Effector memory CD4-positive, alpha-beta T cell (primary cell): Measurements from ENCODE around the gene DNAJA1.
"Not testable (repeated sequence)": the region's sequence is repeated elsewhere in the genome, so short reads cannot be mapped to it uniquely, and the experiment has no call there.

Experiments used
- DNase-seq, 3 donors: peaks; one replicate each; pipeline ENCODE4 v3.0.0-alpha.2; 2020
- H3K27ac ChIP-seq: 2 replicates; pipeline ENCODE4 v1.7.0; 2013; ENCODE audit warnings: mild to moderate bottlenecking, low read length, moderate library complexity; ENCODE audit not compliant: insufficient read depth, poor library complexity, severe bottlenecking
- H3K27me3 ChIP-seq: replicated peaks from 2 replicates; pipeline ENCODE4 v1.7.0; 2013; ENCODE audit warnings: mild to moderate bottlenecking, low read length; ENCODE audit not compliant: insufficient read depth, control insufficient read depth, poor library complexity, severe bottlenecking
- H3K36me3 ChIP-seq: 2 replicates; pipeline ENCODE4 v1.7.0; 2013; ENCODE audit warnings: mild to moderate bottlenecking, low read length, moderate library complexity; ENCODE audit not compliant: control insufficient read depth, insufficient read depth
- H3K4me1 ChIP-seq: 2 replicates; pipeline ENCODE4 v1.7.0; 2013; ENCODE audit warnings: low read length, mild to moderate bottlenecking; ENCODE audit not compliant: control insufficient read depth, insufficient read depth, poor library complexity, severe bottlenecking
- H3K4me3 ChIP-seq: 2 replicates; pipeline ENCODE4 v1.7.0; 2013; ENCODE audit warnings: low read length, low read depth, mild to moderate bottlenecking; ENCODE audit not compliant: insufficient read depth, poor library complexity, severe bottlenecking
- H3K9me3 ChIP-seq: 2 replicates; pipeline ENCODE4 v1.7.0; 2013; ENCODE audit warnings: mild to moderate bottlenecking, low read length, moderate library complexity; ENCODE audit not compliant: control insufficient read depth

DNAJA1 gene

GRCh38 chr9:33080534-33080933, 55.5 kb downstream of the DNAJA1 start:
- peak overlapping the region; percentile 33 for H3K27ac ChIP-seq
- no peaks in the 10 kb centered on the region for H3K36me3 ChIP-seq
- no peak for DNase-seq
- H3K27me3 ChIP-seq, result no peaks in the 10 kb centered on the region
- no peak overlapping the region for H3K4me3 ChIP-seq
- H3K9me3 ChIP-seq, result no peaks in the 10 kb centered on the region
- H3K4me1 ChIP-seq, result peaks cover 32% of the 10 kb centered on the region

- Histone ChIP-seq H3K27ac (peak overlapping the region; percentile 33), H3K27me3 (no peaks in the 10 kb centered on the region), H3K36me3 (no peaks in the 10 kb centered on the region), H3K4me1 (peaks cover 25% of the 10 kb centered on the region), H3K4me3 (no peak overlapping the region), H3K9me3 (no peaks in the 10 kb centered on the region)
- DNase-seq, result peak; percentile 36 to 54 (median 41)
These were observed 56.2 kb downstream of the DNAJA1 start for GRCh38 chr9:33081128-33081851.

DNA sequence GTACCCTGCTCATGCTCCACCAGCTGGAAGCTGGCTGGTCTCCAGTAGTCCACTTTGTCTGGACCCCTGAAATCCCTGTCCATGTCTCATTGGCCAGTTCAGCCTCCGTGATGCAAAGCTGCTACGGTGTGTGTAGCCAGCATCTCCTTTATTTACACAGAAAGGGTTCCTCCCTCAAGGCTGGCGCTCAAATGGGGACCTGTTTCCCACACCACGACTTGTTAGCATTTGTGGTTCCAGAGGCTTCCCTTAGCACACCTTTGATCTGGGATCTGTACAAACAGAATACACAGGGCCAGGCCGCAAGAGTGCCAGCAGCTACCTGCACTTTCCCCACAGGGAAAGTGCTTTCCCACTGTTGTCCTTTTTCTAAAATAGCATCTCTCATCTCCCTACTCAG, 57.1 kb downstream of the DNAJA1 start:
- no peak overlapping the region for H3K27ac ChIP-seq
- DNase-seq, result no peak

GRCh38 chr9:33082538-33083326, 57.7 kb downstream of the DNAJA1 start:
- no peaks in the 10 kb centered on the region for H3K36me3 ChIP-seq
- DNase-seq, result no peak
- peaks cover 22% of the 10 kb centered on the region for H3K4me1 ChIP-seq
- no peaks in the 10 kb centered on the region for H3K27me3 ChIP-seq
- H3K4me3 ChIP-seq, result peak overlapping the region; percentile 12
- H3K27ac ChIP-seq, result no peak overlapping the region
- no peaks in the 10 kb centered on the region for H3K9me3 ChIP-seq

More for the DNA sequence above, 57.1 kb downstream of the DNAJA1 start:
- Histone ChIP-seq H3K4me1 (peaks cover 22% of the 10 kb centered on the region), H3K9me3 (no peaks in the 10 kb centered on the region), H3K27me3 (no peaks in the 10 kb centered on the region), H3K36me3 (no peaks in the 10 kb centered on the region), H3K4me3 (peak overlapping the region; percentile 12)

DNA sequence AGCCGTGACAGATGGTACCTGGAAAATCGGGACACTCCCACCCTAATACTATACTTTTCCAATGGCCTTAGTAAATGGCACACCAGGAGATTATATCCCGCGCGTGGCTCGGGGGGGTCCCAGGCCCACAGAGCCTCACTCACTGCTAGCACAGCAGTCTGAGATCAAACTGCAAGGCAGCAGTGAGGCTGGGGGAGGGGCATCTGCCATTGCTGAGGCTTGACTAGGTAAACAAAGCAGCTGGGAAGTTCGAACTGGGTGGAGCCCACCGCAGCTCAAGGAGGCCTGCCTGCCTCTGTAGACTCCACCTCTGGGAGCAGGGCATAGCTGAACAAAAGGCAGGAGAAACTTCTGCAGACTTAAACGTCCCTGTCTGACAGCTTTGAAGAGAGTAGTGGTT, 60.6 kb downstream of the DNAJA1 start:
- not testable (repeated sequence) for H3K27ac ChIP-seq, DNase-seq, H3K9me3 ChIP-seq

More for the DNA sequence above, 60.6 kb downstream of the DNAJA1 start:
- peaks cover 22% of the 10 kb centered on the region for H3K4me1 ChIP-seq
- not testable (repeated sequence) for H3K4me3 ChIP-seq, H3K27me3 ChIP-seq, H3K36me3 ChIP-seq
